Fibroblast of pulmonary artery (primary cell): ENCODE results near the gene GSTK1.

Experiments used
- DNase-seq: peaks from one replicate; pipeline ENCODE4 v3.0.0-alpha.2; 2010; ENCODE audit warnings: low read depth
- H3K4me3 ChIP-seq: replicated peaks from 2 replicates; pipeline ENCODE4 v1.5.1; 2011; ENCODE audit warnings: low read depth, mild to moderate bottlenecking, control low read depth, low read length, moderate library complexity
- TF ChIP-seq, protein P1 (sequence below): IDR thresholded peaks from 2 replicates; pipeline ENCODE4 v1.5.1; 2011; ENCODE audit warnings: mild to moderate bottlenecking, control low read depth, low read length, inconsistent platforms; ENCODE audit errors: missing control alignments

The GSTK1 gene

DNA sequence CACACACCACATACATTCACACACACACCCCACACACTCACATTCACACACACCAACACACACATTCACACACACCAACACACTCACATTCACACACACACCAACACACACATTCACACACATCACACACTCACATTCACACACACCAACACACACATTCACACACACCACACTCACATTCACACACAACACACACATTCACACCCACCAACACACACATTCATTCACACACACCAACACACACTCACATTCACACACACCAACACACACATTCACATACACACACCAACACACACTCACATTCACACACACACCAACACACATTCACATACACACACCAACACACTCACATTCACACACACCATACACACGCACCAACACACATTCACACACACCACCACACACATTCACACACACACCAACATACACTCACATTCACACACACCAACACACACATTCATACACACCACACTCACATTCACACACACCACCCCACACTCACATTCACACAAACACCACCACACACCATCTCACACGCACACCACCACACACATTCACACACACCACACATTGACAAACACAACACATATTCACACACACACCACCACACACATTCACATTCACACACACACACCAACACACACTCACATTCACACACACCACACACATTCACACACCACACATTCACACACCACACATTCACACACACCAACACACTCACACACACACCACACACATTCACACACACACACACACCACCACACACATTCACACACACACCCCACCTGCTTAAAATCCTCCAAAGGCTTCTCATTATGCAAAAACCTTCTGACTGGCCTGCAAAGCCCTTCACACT is 32.4 kb upstream of the GSTK1 start:
- no peak overlapping the region for H3K4me3 ChIP-seq
- TF ChIP-seq, protein P1, sequence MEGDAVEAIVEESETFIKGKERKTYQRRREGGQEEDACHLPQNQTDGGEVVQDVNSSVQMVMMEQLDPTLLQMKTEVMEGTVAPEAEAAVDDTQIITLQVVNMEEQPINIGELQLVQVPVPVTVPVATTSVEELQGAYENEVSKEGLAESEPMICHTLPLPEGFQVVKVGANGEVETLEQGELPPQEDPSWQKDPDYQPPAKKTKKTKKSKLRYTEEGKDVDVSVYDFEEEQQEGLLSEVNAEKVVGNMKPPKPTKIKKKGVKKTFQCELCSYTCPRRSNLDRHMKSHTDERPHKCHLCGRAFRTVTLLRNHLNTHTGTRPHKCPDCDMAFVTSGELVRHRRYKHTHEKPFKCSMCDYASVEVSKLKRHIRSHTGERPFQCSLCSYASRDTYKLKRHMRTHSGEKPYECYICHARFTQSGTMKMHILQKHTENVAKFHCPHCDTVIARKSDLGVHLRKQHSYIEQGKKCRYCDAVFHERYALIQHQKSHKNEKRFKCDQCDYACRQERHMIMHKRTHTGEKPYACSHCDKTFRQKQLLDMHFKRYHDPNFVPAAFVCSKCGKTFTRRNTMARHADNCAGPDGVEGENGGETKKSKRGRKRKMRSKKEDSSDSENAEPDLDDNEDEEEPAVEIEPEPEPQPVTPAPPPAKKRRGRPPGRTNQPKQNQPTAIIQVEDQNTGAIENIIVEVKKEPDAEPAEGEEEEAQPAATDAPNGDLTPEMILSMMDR = no peak
- DNase-seq = no peak

DNA sequence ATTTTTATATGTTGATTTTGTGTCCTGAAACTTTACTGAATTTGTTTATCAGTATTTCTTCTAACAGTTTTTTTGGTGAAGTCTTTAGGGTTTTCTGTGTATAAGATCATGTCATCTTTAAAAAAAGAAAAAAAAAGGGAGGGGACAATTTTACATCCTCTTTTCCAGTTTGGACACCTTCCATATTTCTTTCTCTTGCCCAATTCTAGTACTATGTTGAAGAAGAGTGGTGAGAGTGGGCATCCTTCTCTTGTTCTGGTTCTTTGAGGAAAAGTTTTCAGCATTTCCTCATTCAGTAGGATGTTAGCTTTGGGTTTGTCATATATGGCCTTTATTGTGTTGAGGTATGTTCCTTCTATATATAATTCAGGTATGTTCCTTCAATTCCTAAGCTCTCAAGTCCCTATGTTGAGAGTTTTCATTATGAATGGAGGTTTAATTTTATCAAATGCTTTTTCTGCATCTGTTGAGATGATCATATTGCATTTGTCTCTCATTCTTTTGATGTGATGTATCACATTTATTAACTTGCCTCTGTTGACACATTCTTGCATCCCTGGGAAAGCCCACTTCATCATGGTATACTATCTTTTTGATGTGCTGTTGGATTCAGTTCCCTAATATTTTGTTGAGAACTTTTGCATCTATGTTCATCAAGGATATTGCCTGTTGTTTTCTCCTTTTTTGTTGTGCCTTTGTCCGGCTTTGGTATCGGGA is 29.3 kb upstream of the GSTK1 start:
- DNase-seq = no peak
- TF ChIP-seq, protein P1 = no peak
- H3K4me3 ChIP-seq = no peak overlapping the region

DNA sequence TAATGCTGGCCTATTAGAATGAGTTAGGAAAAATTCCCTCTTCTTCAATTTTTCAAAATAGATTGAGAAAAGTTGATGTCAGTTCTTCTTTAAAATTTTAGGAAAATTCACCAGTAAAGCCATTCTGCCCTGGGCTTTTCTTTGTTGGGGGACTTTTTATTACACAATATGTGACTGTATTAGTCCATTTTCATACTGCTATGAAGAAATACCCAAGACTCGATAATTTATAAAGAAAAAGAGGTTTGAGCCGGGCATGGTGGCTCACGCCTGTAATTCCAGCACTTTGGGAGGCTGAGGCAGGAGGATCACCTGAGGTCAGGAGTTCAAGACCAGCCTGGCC is 28.7 kb upstream of the GSTK1 start:
- DNase-seq = no peak
- TF ChIP-seq, protein P1 = no peak
- H3K4me3 ChIP-seq = no peak overlapping the region

DNA sequence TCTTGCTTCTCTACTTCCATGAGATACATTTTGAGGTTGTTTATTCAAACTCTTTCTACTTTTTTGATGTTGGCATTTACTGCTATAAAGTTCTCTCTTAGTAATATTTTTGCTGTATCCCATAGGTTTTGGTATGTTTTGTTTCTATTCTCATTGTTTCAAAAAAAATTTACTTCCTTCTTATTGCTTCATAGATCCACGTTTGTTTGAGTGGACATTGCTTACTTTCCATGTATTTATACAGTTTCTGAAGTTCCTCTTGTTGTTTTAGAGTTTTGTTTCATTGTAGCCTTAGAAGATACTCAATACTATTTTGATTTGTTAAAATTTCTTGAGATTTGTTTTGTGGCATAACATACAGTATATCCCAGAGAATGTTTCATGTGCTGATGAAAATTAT is 27.7 kb upstream of the GSTK1 start:
- TF ChIP-seq, protein P1 = no peak
- no peak for DNase-seq
- no peak overlapping the region for H3K4me3 ChIP-seq

DNA sequence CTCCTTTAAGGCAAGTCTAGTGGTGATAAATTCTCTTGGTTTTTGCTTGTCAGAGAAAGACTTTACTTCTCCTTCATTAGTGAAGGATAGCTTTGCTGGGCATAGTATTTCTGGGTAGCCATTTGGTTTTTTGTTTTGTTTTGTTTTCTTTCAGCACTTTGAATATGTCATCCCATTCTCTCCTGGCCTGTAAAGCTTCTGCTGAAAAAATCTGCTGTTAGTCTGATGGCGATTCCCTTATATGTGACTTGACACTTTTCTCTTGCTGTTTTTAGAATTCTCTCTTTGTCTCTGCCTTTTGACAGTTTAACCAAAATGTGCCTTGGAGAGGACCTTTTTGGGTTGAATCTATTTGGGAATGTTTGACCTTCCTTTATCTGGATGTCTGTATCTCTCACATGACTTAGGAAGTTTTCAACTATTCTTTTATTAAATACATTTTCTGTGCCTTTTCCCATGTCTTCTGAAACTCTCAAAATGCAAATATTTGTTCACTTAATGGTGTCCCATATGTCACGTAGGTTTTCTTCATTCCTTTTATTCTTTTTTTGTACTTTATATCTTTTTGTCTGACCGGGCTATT is 26.7 kb upstream of the GSTK1 start:
- TF ChIP-seq, protein P1 = no peak
- H3K4me3 ChIP-seq = no peak overlapping the region
- DNase-seq = no peak

DNA sequence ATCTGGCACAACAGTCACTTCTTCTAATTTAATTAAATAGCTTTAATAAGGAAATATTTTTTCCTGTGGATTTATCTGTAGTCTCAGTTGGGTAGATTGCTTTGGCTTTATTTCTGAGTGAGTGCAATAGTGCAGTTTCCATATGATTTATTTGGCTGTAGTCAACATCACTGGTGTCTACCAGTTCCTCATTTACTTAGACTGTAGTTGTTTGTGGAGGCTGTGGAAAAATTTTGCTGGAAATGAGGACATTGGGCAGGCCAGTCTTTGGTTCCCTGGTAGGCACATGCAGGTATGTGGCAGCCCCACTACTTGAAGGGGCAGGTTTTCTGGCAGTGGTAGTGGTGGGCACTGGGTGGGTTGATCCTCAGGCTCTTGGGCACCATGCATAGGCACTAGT is 25.9 kb upstream of the GSTK1 start:
- DNase-seq = no peak
- TF ChIP-seq, protein P1 = no peak

More for the DNA sequence above, 25.9 kb upstream of the GSTK1 start:
- H3K4me3 ChIP-seq = no peak overlapping the region
